Body of pancreas (tissue), 4 donors: ENCODE results near the gene PCSK4. TPM values are rescaled to one million over a fixed set of nuclear protein-coding genes. Genes with fewer than 3 reads are reported as not detected.

Experiments used
- ATAC-seq: fragments of 150-250 bp; one replicate; pipeline ENCODE4 v1.9.1; 2016
- DNase-seq, 4 donors: peaks; one replicate each; pipeline ENCODE4 v3.0.0-alpha.2; 2019
- H3K27ac ChIP-seq, 4 donors: fragments of 200-600 bp; sonication (generic); 1 replicate in 3 of 4; 2 replicates in 1 of 4; pipeline versions ENCODE4 v1.5.1 to v1.6.1; 2016 to 2019; ENCODE audit warnings: mild to moderate bottlenecking in 1 of 4, mixed read lengths in 1 of 4, moderate library complexity in 1 of 4
- H3K27me3 ChIP-seq, 2 donors: fragments of 200-600 bp; sonication (generic); one replicate each; pipeline ENCODE4 v1.6.0; 2016; ENCODE audit warnings: mild to moderate bottlenecking in 1 of 2
- H3K36me3 ChIP-seq, 2 donors: fragments of 200-600 bp; sonication (generic); replicated peaks in 1 of 2; 2 replicates each; pipeline ENCODE4 v1.5.1; 2016; ENCODE audit warnings: low read depth in 2 of 2; ENCODE audit not compliant: insufficient read depth in 1 of 2
- H3K4me1 ChIP-seq: fragments of 200-600 bp; sonication (generic); one replicate; pipeline ENCODE4 v1.6.0; 2016
- H3K4me3 ChIP-seq, 2 donors: fragments of 200-600 bp; sonication (generic); 1 replicate in 1 of 2; 2 replicates in 1 of 2; pipeline ENCODE4 v1.5.1; 2016 to 2019
- H3K9me3 ChIP-seq, 3 donors: fragments of 200-600 bp; sonication (generic); 1 replicate in 2 of 3; 2 replicates in 1 of 3; pipeline ENCODE4 v1.5.1; 2016
- POLR2A ChIP-seq, 3 donors: fragments of 450-650 bp; IDR thresholded peaks; one replicate each; pipeline ENCODE4 v1.6.1; 2016; ENCODE audit warnings: antibody characterized with exemption in 3 of 3, mild to moderate bottlenecking in 2 of 3
- WGBS, 2 donors: methylation state at CpG; one replicate each; pipeline ENCODE4 v1.1.5; 2017; 5-methylcytosine and 5-hydroxymethylcytosine counted together
- intact Hi-C: fragments of 100-400 bp; cut with DNase I; formaldehyde crosslinking; loops from one replicate; pipeline ENCODE4 v1.15.1; 2023
- total RNA-seq, 2 donors: library from RNA; depleted of rRNA; stranded (reverse); fragments of >200 nt; gene quantifications; one replicate each; pipeline ENCODE4 v1.1.0, GENCODE V29; 2016
- TF ChIP-seq, protein P1 (sequence below), 7 experiments: fragments of 450-650 bp in 4 of 7; fragments of 200-600 bp in 3 of 7; sonication (generic) in 3 of 7; IDR thresholded peaks; one replicate each; pipeline ENCODE4 v1.5.1; 2016 to 2019; ENCODE audit warnings: antibody characterized with exemption in 7 of 7

PCSK4 gene
- total RNA-seq, 2 donors from 2014 or later: 5.2 to 10.9 TPM

DNA sequence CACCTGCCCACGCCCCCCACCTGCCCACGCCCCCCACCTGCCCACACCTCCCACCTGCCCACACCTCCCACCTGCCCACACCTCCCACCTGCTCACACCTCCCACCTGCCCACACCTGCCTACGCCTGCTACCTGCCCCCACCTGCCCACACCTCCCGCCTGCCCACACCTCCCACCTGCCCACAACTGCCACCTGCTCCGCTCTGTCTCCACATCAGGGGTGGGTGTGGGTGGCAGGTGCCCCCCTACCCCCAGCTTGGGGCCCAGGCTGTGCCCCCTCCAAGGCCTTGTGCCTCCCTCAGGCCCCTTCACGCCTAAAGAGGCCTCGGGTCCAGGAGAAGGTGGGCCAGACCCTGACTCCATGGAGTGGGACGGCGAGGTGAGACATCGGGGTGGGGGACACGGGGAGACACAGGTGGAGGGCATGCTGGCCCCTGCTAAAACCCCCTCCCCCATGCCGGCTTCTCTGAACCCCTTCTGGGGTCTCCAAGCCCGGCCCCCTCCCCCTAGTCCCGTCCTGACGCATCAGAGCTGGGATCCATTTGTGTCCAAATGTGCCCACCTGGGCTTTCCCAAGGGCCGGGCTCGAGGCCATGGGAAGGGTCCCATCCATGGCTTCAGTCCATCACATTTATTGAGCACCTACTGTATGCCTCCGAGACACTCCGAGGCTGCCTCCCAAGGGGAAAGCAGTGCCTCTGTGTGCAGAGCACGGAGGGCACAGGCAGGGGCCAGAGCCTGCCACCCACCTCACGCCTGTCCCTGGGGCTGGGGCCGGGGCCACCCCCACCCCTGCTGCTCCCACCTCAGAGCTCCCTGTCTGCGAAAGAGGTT is 38.7 kb upstream of the PCSK4 start:
- no peak for ATAC-seq
- 59 to 69% methylated on average over 13 to 20 of the region's 23 CpGs for WGBS, 2 donors
- H3K27ac ChIP-seq: no peak overlapping the region
- H3K4me1 ChIP-seq: peaks cover 6% of the 10 kb centered on the region
- intact Hi-C loops: no loop called here
- no peaks in the 10 kb centered on the region for H3K9me3 ChIP-seq
- no peak overlapping the region for H3K4me3 ChIP-seq
- TF ChIP-seq POLR2A (IDR thresholded peaks at IDR 0.05): no peak
- TF ChIP-seq, protein P1, sequence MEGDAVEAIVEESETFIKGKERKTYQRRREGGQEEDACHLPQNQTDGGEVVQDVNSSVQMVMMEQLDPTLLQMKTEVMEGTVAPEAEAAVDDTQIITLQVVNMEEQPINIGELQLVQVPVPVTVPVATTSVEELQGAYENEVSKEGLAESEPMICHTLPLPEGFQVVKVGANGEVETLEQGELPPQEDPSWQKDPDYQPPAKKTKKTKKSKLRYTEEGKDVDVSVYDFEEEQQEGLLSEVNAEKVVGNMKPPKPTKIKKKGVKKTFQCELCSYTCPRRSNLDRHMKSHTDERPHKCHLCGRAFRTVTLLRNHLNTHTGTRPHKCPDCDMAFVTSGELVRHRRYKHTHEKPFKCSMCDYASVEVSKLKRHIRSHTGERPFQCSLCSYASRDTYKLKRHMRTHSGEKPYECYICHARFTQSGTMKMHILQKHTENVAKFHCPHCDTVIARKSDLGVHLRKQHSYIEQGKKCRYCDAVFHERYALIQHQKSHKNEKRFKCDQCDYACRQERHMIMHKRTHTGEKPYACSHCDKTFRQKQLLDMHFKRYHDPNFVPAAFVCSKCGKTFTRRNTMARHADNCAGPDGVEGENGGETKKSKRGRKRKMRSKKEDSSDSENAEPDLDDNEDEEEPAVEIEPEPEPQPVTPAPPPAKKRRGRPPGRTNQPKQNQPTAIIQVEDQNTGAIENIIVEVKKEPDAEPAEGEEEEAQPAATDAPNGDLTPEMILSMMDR (IDR thresholded peaks at IDR 0.05): no peak
- DNase-seq: no peak
- H3K27me3 ChIP-seq: peaks cover 0 to 14% of the 10 kb centered on the region in 2 donors
- no peaks in the 10 kb centered on the region for H3K36me3 ChIP-seq

DNA sequence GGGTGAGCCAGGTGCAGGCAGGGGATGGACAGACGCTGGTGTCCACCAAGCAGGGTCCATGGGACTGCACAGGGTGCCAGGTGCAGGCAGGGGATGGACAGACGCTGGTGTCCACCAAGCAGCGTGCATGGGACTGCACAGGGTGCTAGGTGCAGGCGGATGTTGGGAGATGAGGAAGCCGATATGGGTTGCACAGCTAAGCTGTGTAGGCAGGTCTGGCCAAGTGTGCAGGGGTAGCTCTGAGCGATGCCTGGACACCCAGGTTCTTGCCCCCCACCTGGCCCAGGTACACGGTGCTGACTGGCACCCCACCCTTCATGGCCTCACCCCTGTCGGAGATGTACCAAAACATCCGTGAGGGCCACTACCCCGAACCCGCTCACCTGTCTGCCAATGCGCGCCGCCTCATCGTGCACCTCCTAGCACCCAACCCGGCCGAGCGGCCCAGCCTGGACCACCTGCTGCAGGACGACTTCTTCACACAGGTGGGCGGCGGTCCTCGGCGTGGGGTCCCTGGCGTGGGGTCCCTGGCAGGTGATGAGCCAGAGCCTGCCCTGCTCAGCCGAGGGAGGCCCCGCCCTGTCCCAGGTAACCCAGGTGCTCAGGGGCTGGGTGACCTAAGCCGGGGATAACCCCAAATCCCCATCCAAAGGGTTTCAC is 37.6 kb upstream of the PCSK4 start:
- no peak for DNase-seq

DNA sequence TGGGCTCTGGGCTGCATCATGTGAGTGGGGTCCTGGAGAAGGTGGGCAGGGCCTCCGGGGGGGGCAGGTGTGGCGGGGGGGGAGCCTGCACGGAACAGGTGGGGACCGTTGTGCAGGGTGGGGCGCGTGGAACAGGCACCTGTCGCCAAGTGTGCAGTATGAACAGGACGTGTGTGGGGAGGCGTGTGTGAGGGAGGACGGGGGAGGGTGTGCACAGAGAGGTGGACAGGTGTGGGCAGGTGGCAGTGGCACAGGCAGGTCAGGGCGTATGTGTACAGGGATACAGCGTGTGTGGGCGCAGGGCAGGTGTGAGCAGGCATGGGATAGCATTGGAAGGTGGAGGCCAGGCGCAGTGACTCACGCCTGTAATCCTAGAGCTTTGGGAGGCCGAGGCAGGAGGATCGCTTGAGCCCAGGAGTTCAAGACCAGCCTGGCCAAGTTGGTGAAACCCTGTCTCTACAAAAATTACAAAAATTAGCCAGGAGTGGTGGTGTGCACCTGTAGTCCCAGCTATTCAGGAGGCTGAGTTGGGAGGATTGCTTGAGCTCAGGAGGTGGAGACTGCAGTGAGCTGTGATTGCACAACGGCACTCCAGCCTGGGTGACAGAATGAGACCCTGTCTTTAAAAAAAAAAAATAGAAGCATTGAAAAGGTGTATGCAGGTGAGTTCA is 37.0 kb upstream of the PCSK4 start:
- Histone ChIP-seq H3K4me3 (no peak overlapping the region), H3K9me3 (no peaks in the 10 kb centered on the region), H3K36me3 (no peaks in the 10 kb centered on the region), H3K4me1 (peaks cover 11% of the 10 kb centered on the region), H3K27ac (no peak overlapping the region), H3K27me3 (peaks cover 0 to 20% of the 10 kb centered on the region in 2 donors)
- DNase-seq (no peak), ATAC-seq (no peak)
- TF ChIP-seq, protein P1 (IDR thresholded peaks at IDR 0.05): no peak
- no peak for TF ChIP-seq POLR2A (IDR thresholded peaks at IDR 0.05)
- 57 to 61% methylated on average over 17 to 18 of the region's 18 CpGs for WGBS, 2 donors
- intact Hi-C loops: no loop called here

More for the DNA sequence above, 37.6 kb upstream of the PCSK4 start:
- ATAC-seq: no peak
- Histone ChIP-seq H3K9me3 (no peaks in the 10 kb centered on the region), H3K27me3 (peaks cover 0 to 20% of the 10 kb centered on the region in 2 donors), H3K36me3 (no peaks in the 10 kb centered on the region), H3K27ac (no peak overlapping the region), H3K4me3 (no peak overlapping the region), H3K4me1 (peaks cover 11% of the 10 kb centered on the region)
- 28 to 57% methylated on average over 3 to 27 of the region's 27 CpGs for WGBS, 2 donors
- TF ChIP-seq, protein P1 (IDR thresholded peaks at IDR 0.05): no peak
- no peak for TF ChIP-seq POLR2A (IDR thresholded peaks at IDR 0.05)
- intact Hi-C loops: no loop called here

DNA sequence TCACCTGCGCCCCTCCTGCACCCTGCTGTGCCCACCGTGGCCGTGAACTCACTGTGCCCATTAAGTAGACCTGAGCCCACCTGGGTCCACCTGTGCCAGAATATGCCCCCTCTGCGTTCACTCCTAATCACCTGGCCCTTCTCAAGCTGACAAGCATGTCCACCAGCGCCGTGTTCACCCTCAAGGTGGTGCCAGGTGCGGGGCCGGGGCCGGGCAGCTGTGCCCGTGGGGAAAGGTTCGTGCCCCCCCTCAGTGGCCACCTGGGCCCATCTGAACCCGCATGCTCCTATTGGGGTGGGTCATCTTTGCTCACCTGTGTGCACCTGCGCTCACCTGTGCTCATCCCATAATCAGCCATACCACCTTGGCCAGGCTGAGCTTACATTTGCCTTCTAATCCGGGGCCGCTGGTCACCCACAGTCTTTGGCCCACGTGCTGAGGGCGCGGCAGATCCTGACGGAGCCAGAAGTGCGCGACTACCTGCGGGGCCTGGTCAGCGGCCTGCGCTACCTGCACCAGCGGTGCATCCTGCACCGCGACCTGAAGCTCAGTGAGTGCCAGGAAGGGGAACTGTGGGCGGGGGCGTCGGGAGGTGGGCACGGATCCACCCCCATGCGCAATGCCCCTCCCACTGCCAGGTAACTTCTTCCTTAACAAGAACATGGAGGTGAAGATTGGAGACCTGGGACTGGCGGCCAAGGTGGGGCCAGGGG is 36.1 kb upstream of the PCSK4 start:
- TF ChIP-seq POLR2A (IDR thresholded peaks at IDR 0.05): no peak
- TF ChIP-seq, protein P1 (IDR thresholded peaks at IDR 0.05): no peak
- H3K27me3 ChIP-seq: peaks cover 0 to 20% of the 10 kb centered on the region in 2 donors
- WGBS, 2 donors: 69 to 72% methylated on average over 14 to 33 of the region's 33 CpGs
- peaks cover 11% of the 10 kb centered on the region for H3K4me1 ChIP-seq
- no peak overlapping the region for H3K4me3 ChIP-seq
- intact Hi-C loops: no loop called here
- DNase-seq (no peak), ATAC-seq (no peak)
- no peaks in the 10 kb centered on the region for H3K9me3 ChIP-seq
- H3K36me3 ChIP-seq: no peaks in the 10 kb centered on the region
- H3K27ac ChIP-seq: no peak overlapping the region
